HEK293 (cell line): ENCODE results near the gene RALGAPA2.

ENCODE experiments used
- CTCF ChIA-PET: fragments of 350-600 bp; formaldehyde crosslinking; extraction: SDS; loops from one replicate; lab custom pipeline; 2021; ENCODE audit warnings: antibody characterized with exemption; lab: Yijun Ruan, JAX
- POLR2A ChIA-PET: fragments of 300-600 bp; formaldehyde crosslinking; extraction: SDS; loops from one replicate; lab custom pipeline; 2020; ENCODE audit warnings: antibody characterized with exemption, inconsistent platforms; lab: Yijun Ruan, JAX
- H3K27ac ChIP-seq: fragments of 200-500 bp; sonication (Bioruptor generic); 2 replicates; pipeline ENCODE4 v1.5.1; 2014; ENCODE audit warnings: low read depth, low read length, control low read depth, inconsistent platforms; ENCODE audit errors: extremely low read depth
- H3K36me3 ChIP-seq, 2 experiments: fragments of 200-500 bp in 1 of 2; sonication (Bioruptor generic) in 1 of 2; 1 replicate in 1 of 2; 2 replicates in 1 of 2; pipeline ENCODE4 v1.5.1; 2014 to 2017; ENCODE audit warnings: inconsistent platforms in 2 of 2, low read length in 2 of 2; ENCODE audit not compliant: control insufficient read depth in 2 of 2, insufficient read depth in 1 of 2
- H3K4me1 ChIP-seq: fragments of 200-500 bp; sonication (Bioruptor generic); 2 replicates; pipeline ENCODE4 v1.5.1; 2014; ENCODE audit warnings: mild to moderate bottlenecking, low read length, inconsistent platforms; ENCODE audit not compliant: control insufficient read depth, insufficient read depth
- H3K4me3 ChIP-seq: 2 replicates; pipeline ENCODE4 v1.5.1; 2011; ENCODE audit warnings: low read depth, mild to moderate bottlenecking, control low read depth, low read length, moderate library complexity
- H3K9me3 ChIP-seq: fragments of 200-500 bp; sonication (Bioruptor generic); 2 replicates; pipeline ENCODE4 v1.5.1; 2014; ENCODE audit warnings: low read depth, low read length, inconsistent platforms; ENCODE audit not compliant: control insufficient read depth, insufficient read depth
- KLF9 ChIP-seq: fragments of 450-650 bp; formaldehyde crosslinking; IDR thresholded peaks from 2 replicates; pipeline ENCODE4 v1.5.1; 2016; ENCODE audit warnings: missing biosample characterization, missing genetic modification characterization, low read depth
- ZBTB8A ChIP-seq: fragments of 450-650 bp; formaldehyde crosslinking; IDR thresholded peaks from 2 replicates; pipeline ENCODE4 v1.5.1; 2016; ENCODE audit warnings: missing biosample characterization, missing genetic modification characterization
- ZNF10 ChIP-seq: fragments of 450-650 bp; formaldehyde crosslinking; IDR thresholded peaks from 2 replicates; pipeline ENCODE4 v1.5.1; 2017; ENCODE audit warnings: missing biosample characterization, missing genetic modification characterization
- ZNF121 ChIP-seq: fragments of 450-650 bp; formaldehyde crosslinking; IDR thresholded peaks from 2 replicates; pipeline ENCODE4 v1.5.1; 2016; ENCODE audit warnings: missing biosample characterization, missing genetic modification characterization
- ZNF174 ChIP-seq: fragments of 450-650 bp; formaldehyde crosslinking; IDR thresholded peaks from 2 replicates; pipeline ENCODE4 v1.5.0; 2017; ENCODE audit warnings: missing biosample characterization, mild to moderate bottlenecking, missing genetic modification characterization
- ZNF214 ChIP-seq: fragments of 450-650 bp; formaldehyde crosslinking; IDR thresholded peaks from 2 replicates; pipeline ENCODE4 v1.5.1; 2017; ENCODE audit warnings: missing biosample characterization, mild to moderate bottlenecking, missing genetic modification characterization, borderline replicate concordance
- ZNF248 ChIP-seq: fragments of 450-650 bp; formaldehyde crosslinking; IDR thresholded peaks from 2 replicates; pipeline ENCODE4 v1.5.1; 2017; ENCODE audit warnings: missing biosample characterization, missing genetic modification characterization
- ZNF302 ChIP-seq: fragments of 450-650 bp; formaldehyde crosslinking; IDR thresholded peaks from 2 replicates; pipeline ENCODE4 v1.5.1; 2016; ENCODE audit warnings: missing biosample characterization, missing genetic modification characterization, low read depth
- ZNF324 ChIP-seq: fragments of 450-650 bp; formaldehyde crosslinking; IDR thresholded peaks from 2 replicates; pipeline ENCODE4 v1.5.1; 2016; ENCODE audit warnings: missing biosample characterization, missing genetic modification characterization
- ZNF335 ChIP-seq: fragments of 450-650 bp; formaldehyde crosslinking; conservative IDR thresholded peaks from 2 replicates; pipeline ENCODE4 v1.5.1; 2016; ENCODE audit warnings: missing biosample characterization, missing genetic modification characterization
- ZNF37A ChIP-seq: fragments of 450-650 bp; IDR thresholded peaks from 2 replicates; pipeline ENCODE4 v1.5.1; 2018; ENCODE audit warnings: missing biosample characterization, missing genetic modification characterization
- ZNF433 ChIP-seq: fragments of 450-650 bp; formaldehyde crosslinking; IDR thresholded peaks from 2 replicates; pipeline ENCODE4 v1.5.1; 2016; ENCODE audit warnings: missing biosample characterization, missing genetic modification characterization, low read depth
- ZNF473 ChIP-seq: fragments of 450-650 bp; formaldehyde crosslinking; IDR thresholded peaks from 2 replicates; pipeline ENCODE4 v1.5.1; 2017; ENCODE audit warnings: missing biosample characterization, missing genetic modification characterization
- ZNF544 ChIP-seq: fragments of 450-650 bp; formaldehyde crosslinking; IDR thresholded peaks from 2 replicates; pipeline ENCODE4 v1.5.0; 2017; ENCODE audit warnings: missing biosample characterization, missing genetic modification characterization
- ZNF571 ChIP-seq: fragments of 450-650 bp; formaldehyde crosslinking; IDR thresholded peaks from 2 replicates; pipeline ENCODE4 v1.5.0; 2017; ENCODE audit warnings: missing biosample characterization, missing genetic modification characterization
- ZNF670 ChIP-seq: fragments of 450-650 bp; formaldehyde crosslinking; IDR thresholded peaks from 2 replicates; pipeline ENCODE4 v1.5.1; 2016; ENCODE audit warnings: missing biosample characterization, missing genetic modification characterization, low read depth
- ZSCAN30 ChIP-seq: fragments of 450-650 bp; IDR thresholded peaks from 2 replicates; pipeline ENCODE4 v1.5.1; 2018; ENCODE audit warnings: missing biosample characterization, mild to moderate bottlenecking, missing genetic modification characterization, moderate library complexity
- TF ChIP-seq, protein P1 (sequence below): fragments of 450-650 bp; formaldehyde crosslinking; IDR thresholded peaks from 2 replicates; pipeline ENCODE4 v1.5.1; 2016; ENCODE audit warnings: missing biosample characterization, missing genetic modification characterization
- TF ChIP-seq, protein P2 (sequence below): fragments of 450-650 bp; IDR thresholded peaks from 2 replicates; pipeline ENCODE4 v1.5.1; 2018; ENCODE audit warnings: missing biosample characterization, mild to moderate bottlenecking, missing genetic modification characterization
- TF ChIP-seq, protein P3 (sequence below): fragments of 450-650 bp; formaldehyde crosslinking; IDR thresholded peaks from 2 replicates; pipeline ENCODE4 v1.5.1; 2017; ENCODE audit warnings: missing biosample characterization, missing genetic modification characterization
- TF ChIP-seq, protein P4 (sequence below): fragments of 450-650 bp; formaldehyde crosslinking; optimal IDR thresholded peaks from 2 replicates; pipeline ENCODE3; 2016; ENCODE audit warnings: missing biosample characterization, mild to moderate bottlenecking, missing genetic modification characterization

Gene RALGAPA2

DNA sequence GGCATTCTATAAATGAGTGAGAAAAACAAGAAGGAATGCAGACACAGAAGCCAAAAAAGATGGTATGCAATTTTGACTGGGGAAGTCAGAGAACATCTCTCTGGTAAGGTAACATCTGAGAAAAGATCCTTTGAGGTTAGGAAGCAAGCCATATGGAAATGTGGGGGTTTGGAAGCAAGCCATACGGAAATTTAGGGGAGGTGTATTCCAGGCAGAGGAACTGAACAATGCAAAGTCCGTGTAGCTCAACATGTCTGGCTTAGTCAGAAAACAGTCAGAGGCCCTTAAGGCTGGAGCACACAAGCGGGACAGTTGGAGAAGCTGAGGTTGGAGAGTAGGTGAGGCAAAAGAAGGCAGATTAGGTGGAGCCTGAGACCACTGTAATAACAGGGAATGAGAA is 35.3 kb downstream of the RALGAPA2 start:
- ChIA-PET POLR2A (interaction anchor here (0.6 kb wide), 1 partner anchor 21 kb away, joined by 4 read pairs; no protein-coding TSS in a partner anchor), CTCF (interaction anchor here (1.1 kb wide), 1 partner anchor 12 kb away, joined by 3 read pairs; no protein-coding TSS in a partner anchor)
- H3K27ac ChIP-seq, result no peak overlapping the region
- TF ChIP-seq, protein P1, sequence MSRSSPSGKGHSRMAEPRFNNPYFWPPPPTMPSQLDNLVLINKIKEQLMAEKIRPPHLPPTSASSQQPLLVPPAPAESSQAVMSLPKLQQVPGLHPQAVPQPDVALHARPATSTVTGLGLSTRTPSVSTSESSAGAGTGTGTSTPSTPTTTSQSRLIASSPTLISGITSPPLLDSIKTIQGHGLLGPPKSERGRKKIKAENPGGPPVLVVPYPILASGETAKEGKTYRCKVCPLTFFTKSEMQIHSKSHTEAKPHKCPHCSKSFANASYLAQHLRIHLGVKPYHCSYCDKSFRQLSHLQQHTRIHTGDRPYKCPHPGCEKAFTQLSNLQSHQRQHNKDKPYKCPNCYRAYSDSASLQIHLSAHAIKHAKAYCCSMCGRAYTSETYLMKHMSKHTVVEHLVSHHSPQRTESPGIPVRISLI, result 0 out of 2 replicates have a peak, but pooled peaks have one; percentile 26
- TF ChIP-seq ZNF324, result no peak
- TF ChIP-seq, all 188 proteins: peak for 1
- Histone ChIP-seq H3K4me1 (no peaks in the 10 kb centered on the region), H3K36me3 (no peaks in the 10 kb centered on the region), H3K9me3 (no peaks in the 10 kb centered on the region), H3K4me3 (no peak overlapping the region)

DNA sequence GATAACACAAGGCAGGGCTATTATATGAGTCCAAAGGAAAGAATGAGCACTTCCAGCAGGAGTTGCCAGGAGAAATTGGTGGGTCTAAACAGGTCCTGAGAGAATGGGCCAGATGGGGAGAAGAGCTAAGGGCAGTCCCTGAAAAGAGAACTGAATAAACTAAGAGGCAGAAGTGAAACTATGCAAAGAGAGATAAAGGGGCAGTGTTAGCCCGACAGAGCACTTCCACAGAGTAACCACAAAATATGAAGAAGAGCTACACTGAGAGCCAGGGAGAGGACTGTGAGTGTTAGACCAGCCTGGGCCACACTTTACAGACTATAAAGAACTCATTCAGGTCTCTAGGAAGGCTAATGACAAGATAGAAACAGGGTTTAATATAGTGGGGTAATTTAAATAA is 43.8 kb downstream of the RALGAPA2 start:
- H3K27ac ChIP-seq, result no peak overlapping the region
- H3K36me3 ChIP-seq, result no peaks in the 10 kb centered on the region
- ChIA-PET POLR2A (no interaction called here), CTCF (interaction anchor here (2.1 kb wide), 1 partner anchor 157 kb away, joined by 12 read pairs; no protein-coding TSS in a partner anchor)
- TF ChIP-seq, protein P2, sequence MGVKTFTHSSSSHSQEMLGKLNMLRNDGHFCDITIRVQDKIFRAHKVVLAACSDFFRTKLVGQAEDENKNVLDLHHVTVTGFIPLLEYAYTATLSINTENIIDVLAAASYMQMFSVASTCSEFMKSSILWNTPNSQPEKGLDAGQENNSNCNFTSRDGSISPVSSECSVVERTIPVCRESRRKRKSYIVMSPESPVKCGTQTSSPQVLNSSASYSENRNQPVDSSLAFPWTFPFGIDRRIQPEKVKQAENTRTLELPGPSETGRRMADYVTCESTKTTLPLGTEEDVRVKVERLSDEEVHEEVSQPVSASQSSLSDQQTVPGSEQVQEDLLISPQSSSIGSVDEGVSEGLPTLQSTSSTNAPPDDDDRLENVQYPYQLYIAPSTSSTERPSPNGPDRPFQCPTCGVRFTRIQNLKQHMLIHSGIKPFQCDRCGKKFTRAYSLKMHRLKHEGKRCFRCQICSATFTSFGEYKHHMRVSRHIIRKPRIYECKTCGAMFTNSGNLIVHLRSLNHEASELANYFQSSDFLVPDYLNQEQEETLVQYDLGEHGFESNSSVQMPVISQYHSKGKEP (tag by site-specific recombination), result no peak
- no peak for TF ChIP-seq ZNF248 (tag by site-specific recombination)
- no peak for TF ChIP-seq ZNF670 (tag by site-specific recombination)
- TF ChIP-seq, protein P3, sequence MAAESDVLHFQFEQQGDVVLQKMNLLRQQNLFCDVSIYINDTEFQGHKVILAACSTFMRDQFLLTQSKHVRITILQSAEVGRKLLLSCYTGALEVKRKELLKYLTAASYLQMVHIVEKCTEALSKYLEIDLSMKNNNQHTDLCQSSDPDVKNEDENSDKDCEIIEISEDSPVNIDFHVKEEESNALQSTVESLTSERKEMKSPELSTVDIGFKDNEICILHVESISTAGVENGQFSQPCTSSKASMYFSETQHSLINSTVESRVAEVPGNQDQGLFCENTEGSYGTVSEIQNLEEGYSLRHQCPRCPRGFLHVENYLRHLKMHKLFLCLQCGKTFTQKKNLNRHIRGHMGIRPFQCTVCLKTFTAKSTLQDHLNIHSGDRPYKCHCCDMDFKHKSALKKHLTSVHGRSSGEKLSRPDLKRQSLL, result no peak
- no peak for TF ChIP-seq ZSCAN30 (tag by site-specific recombination)
- no peak for TF ChIP-seq ZNF335
- no peak for TF ChIP-seq ZNF473 (tag by site-specific recombination)
- TF ChIP-seq ZNF121 (tag by site-specific recombination), result no peak
- TF ChIP-seq ZBTB8A (tag by site-specific recombination), result no peak
- TF ChIP-seq ZNF10, result no peak
- TF ChIP-seq, protein P4, sequence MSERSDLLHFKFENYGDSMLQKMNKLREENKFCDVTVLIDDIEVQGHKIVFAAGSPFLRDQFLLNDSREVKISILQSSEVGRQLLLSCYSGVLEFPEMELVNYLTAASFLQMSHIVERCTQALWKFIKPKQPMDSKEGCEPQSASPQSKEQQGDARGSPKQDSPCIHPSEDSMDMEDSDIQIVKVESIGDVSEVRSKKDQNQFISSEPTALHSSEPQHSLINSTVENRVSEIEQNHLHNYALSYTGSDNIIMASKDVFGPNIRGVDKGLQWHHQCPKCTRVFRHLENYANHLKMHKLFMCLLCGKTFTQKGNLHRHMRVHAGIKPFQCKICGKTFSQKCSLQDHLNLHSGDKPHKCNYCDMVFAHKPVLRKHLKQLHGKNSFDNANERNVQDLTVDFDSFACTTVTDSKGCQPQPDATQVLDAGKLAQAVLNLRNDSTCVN (tag by site-specific recombination), result no peak
- no peak for TF ChIP-seq ZNF214
- no peaks in the 10 kb centered on the region for H3K9me3 ChIP-seq
- H3K4me1 ChIP-seq, result peaks cover 3% of the 10 kb centered on the region; the same call in 1 of the 2 replicates
- no peak overlapping the region for H3K4me3 ChIP-seq

DNA sequence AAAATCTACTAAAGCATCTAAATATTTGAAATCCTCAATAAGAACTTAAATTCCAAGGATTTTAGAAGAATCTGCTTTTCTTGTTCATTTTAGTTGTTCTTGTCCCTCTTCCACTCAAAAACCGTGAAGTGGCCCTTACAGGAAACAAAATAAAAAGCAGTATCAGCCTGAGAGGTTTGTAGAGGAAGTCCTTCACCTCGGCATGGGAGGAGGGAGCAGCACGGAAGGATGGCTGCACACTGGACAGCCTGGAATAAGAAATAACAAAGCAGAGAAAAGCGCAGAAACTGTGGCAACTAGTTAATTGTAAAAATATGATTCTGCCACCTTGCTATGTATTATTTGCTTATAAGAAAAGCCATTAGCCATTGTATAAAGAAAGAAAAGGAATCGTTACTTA is 46.1 kb downstream of the RALGAPA2 start:
- Histone ChIP-seq H3K9me3 (no peaks in the 10 kb centered on the region), H3K4me1 (peaks cover 3% of the 10 kb centered on the region; the same call in 1 of the 2 replicates), H3K36me3 (no peaks in the 10 kb centered on the region), H3K4me3 (no peak overlapping the region), H3K27ac (no peak overlapping the region)
- CTCF ChIA-PET, result interaction anchor here (0.5 to 3.3 kb wide), 7 partner anchors 10 to 582 kb away, joined by 3 to 41 read pairs (median 3); no protein-coding TSS in a partner anchor
- POLR2A ChIA-PET, result no interaction called here
- no peak for TF ChIP-seq ZNF174 (tag by site-specific recombination)
- TF ChIP-seq ZNF433 (tag by site-specific recombination), result no peak
- TF ChIP-seq ZNF37A (tag by site-specific recombination), result no peak
- no peak for TF ChIP-seq ZNF571 (tag by site-specific recombination)
- no peak for TF ChIP-seq ZNF302
- TF ChIP-seq ZSCAN30 (tag by site-specific recombination), result no peak
- TF ChIP-seq ZNF544 (tag by site-specific recombination), result no peak
- no peak for TF ChIP-seq KLF9 (tag by site-specific recombination)
